ENCODE results near the gene CADM1. TPM values are rescaled to one million over a fixed set of nuclear protein-coding genes. Genes with fewer than 3 reads are reported as not detected.

Gene CADM1
- polyA plus RNA-seq, 6 donors from 2014 or later = not detected

GRCh38 chr11:115313224-115313838 is 190.9 kb downstream of the CADM1 start:
- Mint-ChIP-seq H3K36me3 (no peaks in the 10 kb centered on the region), H3K4me3 (no peak overlapping the region), H3K4me1 (no peaks in the 10 kb centered on the region), H3K27me3 (no peaks in the 10 kb centered on the region), H3K9me3 (no peaks in the 10 kb centered on the region), H3K27ac (no peak overlapping the region)
- ATAC-seq (ENCODE audit: low read depth in 2 of 2) (no peak), DNase-seq (no peak)

GRCh38 chr11:115311949-115312348 is 192.3 kb downstream of the CADM1 start:
- Mint-ChIP-seq H3K27me3 (no peaks in the 10 kb centered on the region), H3K4me3 (no peak overlapping the region), H3K36me3 (no peaks in the 10 kb centered on the region), H3K9me3 (no peaks in the 10 kb centered on the region), H3K27ac (no peak overlapping the region), H3K4me1 (no peaks in the 10 kb centered on the region)
- ATAC-seq (ENCODE audit: low read depth in 2 of 2) (no peak), DNase-seq (no peak)

GRCh38 chr11:115306689-115307088 is 197.5 kb downstream of the CADM1 start:
- H3K4me1 Mint-ChIP-seq = no peaks in the 10 kb centered on the region
- no peak overlapping the region for H3K27ac Mint-ChIP-seq
- H3K9me3 Mint-ChIP-seq = no peaks in the 10 kb centered on the region
- H3K36me3 Mint-ChIP-seq = no peaks in the 10 kb centered on the region
- H3K4me3 Mint-ChIP-seq = no peak overlapping the region
- H3K27me3 Mint-ChIP-seq = no peaks in the 10 kb centered on the region
- DNase-seq (no peak), ATAC-seq (ENCODE audit: low read depth in 2 of 2) (no peak)

- DNase-seq = no peak
- Mint-ChIP-seq H3K9me3 (no peaks in the 10 kb centered on the region), H3K27ac (no peak overlapping the region), H3K4me1 (no peaks in the 10 kb centered on the region), H3K36me3 (no peaks in the 10 kb centered on the region), H3K27me3 (no peaks in the 10 kb centered on the region), H3K4me3 (no peak overlapping the region)
- ATAC-seq (ENCODE audit: low read depth in 2 of 2) = no peak
These were observed 199.3 kb downstream of the CADM1 start for GRCh38 chr11:115304774-115305472.

- Mint-ChIP-seq H3K4me3 (no peak overlapping the region), H3K27me3 (no peaks in the 10 kb centered on the region), H3K9me3 (no peaks in the 10 kb centered on the region), H3K4me1 (no peaks in the 10 kb centered on the region), H3K36me3 (no peaks in the 10 kb centered on the region), H3K27ac (no peak overlapping the region)
- DNase-seq (no peak), ATAC-seq (ENCODE audit: low read depth in 2 of 2) (no peak)
These were observed 200.2 kb downstream of the CADM1 start for GRCh38 chr11:115303929-115304531.

- H3K9me3 Mint-ChIP-seq = no peaks in the 10 kb centered on the region
- no peaks in the 10 kb centered on the region for H3K27me3 Mint-ChIP-seq
- H3K36me3 Mint-ChIP-seq = no peaks in the 10 kb centered on the region
- no peak overlapping the region for H3K27ac Mint-ChIP-seq
- ATAC-seq (ENCODE audit: low read depth in 2 of 2) (no peak), DNase-seq (no peak)
- H3K4me1 Mint-ChIP-seq = no peaks in the 10 kb centered on the region
- no peak overlapping the region for H3K4me3 Mint-ChIP-seq
These were observed 201.1 kb downstream of the CADM1 start for GRCh38 chr11:115302946-115303703.

- Mint-ChIP-seq H3K36me3 (no peaks in the 10 kb centered on the region), H3K9me3 (no peaks in the 10 kb centered on the region), H3K27me3 (no peaks in the 10 kb centered on the region), H3K27ac (no peak overlapping the region), H3K4me1 (no peaks in the 10 kb centered on the region), H3K4me3 (no peak overlapping the region)
- DNase-seq (no peak), ATAC-seq (ENCODE audit: low read depth in 2 of 2) (no peak)
These were observed 203.4 kb downstream of the CADM1 start for GRCh38 chr11:115300660-115301428.

- Mint-ChIP-seq H3K36me3 (no peaks in the 10 kb centered on the region), H3K27me3 (peaks cover 0 to 6% (median 0%) of the 10 kb centered on the region in 3 donors), H3K4me3 (no peak overlapping the region), H3K27ac (no peak overlapping the region), H3K9me3 (no peaks in the 10 kb centered on the region), H3K4me1 (no peaks in the 10 kb centered on the region)
- no peak for DNase-seq
- no peak for ATAC-seq (ENCODE audit: low read depth in 2 of 2)
These were observed 205.8 kb downstream of the CADM1 start for GRCh38 chr11:115298300-115299012.

GRCh38 chr11:115297330-115297729 is 206.9 kb downstream of the CADM1 start:
- Mint-ChIP-seq H3K27me3 (peaks cover 0 to 9% (median 0%) of the 10 kb centered on the region in 3 donors), H3K4me1 (no peaks in the 10 kb centered on the region), H3K9me3 (peaks cover 0 to 4% (median 0%) of the 10 kb centered on the region in 7 donors), H3K4me3 (no peak overlapping the region), H3K27ac (no peak overlapping the region), H3K36me3 (no peaks in the 10 kb centered on the region)
- DNase-seq = no peak
- ATAC-seq (ENCODE audit: low read depth in 2 of 2) = no peak

- Mint-ChIP-seq H3K27me3 (peaks cover 5 to 10% (median 6%) of the 10 kb centered on the region in 3 donors), H3K4me3 (no peak overlapping the region), H3K4me1 (no peaks in the 10 kb centered on the region), H3K36me3 (no peaks in the 10 kb centered on the region), H3K27ac (no peak overlapping the region), H3K9me3 (peaks cover 0 to 4% (median 0%) of the 10 kb centered on the region in 7 donors)
- no peak for ATAC-seq (ENCODE audit: low read depth in 2 of 2)
- DNase-seq = no peak
These were observed 212.9 kb downstream of the CADM1 start for GRCh38 chr11:115291325-115291724.

- no peaks in the 10 kb centered on the region for H3K36me3 Mint-ChIP-seq
- peaks cover 0 to 4% (median 0%) of the 10 kb centered on the region in 7 donors for H3K9me3 Mint-ChIP-seq
- no peak overlapping the region for H3K4me3 Mint-ChIP-seq
- H3K4me1 Mint-ChIP-seq = no peaks in the 10 kb centered on the region
- ATAC-seq (ENCODE audit: low read depth in 2 of 2) (no peak), DNase-seq (no peak)
- H3K27me3 Mint-ChIP-seq = peaks cover 5 to 14% (median 6%) of the 10 kb centered on the region in 3 donors
- H3K27ac Mint-ChIP-seq = no peak overlapping the region
These were observed 213.3 kb downstream of the CADM1 start for GRCh38 chr11:115290893-115291292.

GRCh38 chr11:115290479-115290878 is 213.7 kb downstream of the CADM1 start:
- H3K36me3 Mint-ChIP-seq = no peaks in the 10 kb centered on the region
- H3K27ac Mint-ChIP-seq = no peak overlapping the region
- peaks cover 5 to 13% (median 6%) of the 10 kb centered on the region in 3 donors for H3K27me3 Mint-ChIP-seq
- ATAC-seq (ENCODE audit: low read depth in 2 of 2) (no peak), DNase-seq (no peak)
- no peak overlapping the region for H3K4me3 Mint-ChIP-seq
- peaks cover 0 to 4% (median 0%) of the 10 kb centered on the region in 7 donors for H3K9me3 Mint-ChIP-seq
- H3K4me1 Mint-ChIP-seq = no peaks in the 10 kb centered on the region
